Measurements from ENCODE around the gene ZNF132. TPM values are rescaled to one million over a fixed set of nuclear protein-coding genes. Genes with fewer than 3 reads are reported as not detected.

Gene ZNF132
- total RNA-seq, 3 donors from 2014 or later (not counting 1 experiment from before 2014, with no cell fraction given), result 0.88 to 1.6 (median 1.5) TPM

GRCh38 chr19:58468216-58468839 is 28.4 kb upstream of the ZNF132 start:
- H3K27me3 Mint-ChIP-seq (ENCODE audit: low read depth in 2 of 2), result no peaks in the 10 kb centered on the region
- Histone ChIP-seq H3K4me3 (ENCODE audit: low read length) (no peak overlapping the region), H3K36me3 (ENCODE audit: control insufficient read depth, insufficient read depth, low read length) (peaks cover 22% of the 10 kb centered on the region), H3K27ac (ENCODE audit: low read length) (no peak overlapping the region), H3K9me3 (ENCODE audit: control insufficient read depth, insufficient read depth, low read length) (no peaks in the 10 kb centered on the region), H3K27me3 (ENCODE audit: control insufficient read depth, insufficient read depth, low read length) (no peaks in the 10 kb centered on the region), H3K4me1 (ENCODE audit: control insufficient read depth, insufficient read depth, low read length) (peaks cover 18% of the 10 kb centered on the region)
- H3K27ac Mint-ChIP-seq, result peak overlapping the region; percentile 84 to 92
- ATAC-seq (no peak), DNase-seq (no peak)
- intact Hi-C loops (cut with micrococcal nuclease), result no loop called here
- TF ChIP-seq CTCF (IDR thresholded peaks at IDR 0.05), result no peak
- H3K9me3 Mint-ChIP-seq, result no peaks in the 10 kb centered on the region
- H3K4me1 Mint-ChIP-seq, result peaks cover 16 to 21% of the 10 kb centered on the region in 2 donors
- H3K4me3 Mint-ChIP-seq, result peak overlapping the region; percentile 89
- no peaks in the 10 kb centered on the region for H3K36me3 Mint-ChIP-seq
- WGBS (ENCODE audit: insufficient coverage), result 80% methylated on average over 5 of the region's 5 CpGs

GRCh38 chr19:58466760-58467589 is 27.0 kb upstream of the ZNF132 start, which contains the start of gene ZNF324:
TSS of gene ZNF324 (plus strand) at chr19:58467080. CDS start at chr19:58469186, 2,106 bp downstream.
- peaks cover 11% of the 10 kb centered on the region for H3K36me3 ChIP-seq (ENCODE audit: control insufficient read depth, insufficient read depth, low read length)
- H3K9me3 ChIP-seq (ENCODE audit: control insufficient read depth, insufficient read depth, low read length), result no peaks in the 10 kb centered on the region
- peak; percentile 92 to 97 (median 95) for ATAC-seq
- peaks cover 18% of the 10 kb centered on the region for H3K4me1 ChIP-seq (ENCODE audit: control insufficient read depth, insufficient read depth, low read length)
- Mint-ChIP-seq H3K4me3 (peak within 1 kb of the TSS; percentile 89), H3K27me3 (ENCODE audit: low read depth in 2 of 2) (no peaks in the 10 kb centered on the region), H3K9me3 (no peaks in the 10 kb centered on the region), H3K4me1 (peaks cover 16 to 21% of the 10 kb centered on the region in 2 donors), H3K27ac (peak within 1 kb of the TSS; percentile 84 to 92), H3K36me3 (no peaks in the 10 kb centered on the region)
- H3K27me3 ChIP-seq (ENCODE audit: control insufficient read depth, insufficient read depth, low read length), result no peaks in the 10 kb centered on the region
- no peak for TF ChIP-seq CTCF (IDR thresholded peaks at IDR 0.05)
- H3K4me3 ChIP-seq (ENCODE audit: low read length), result peak within 1 kb of the TSS; percentile 58
- H3K27ac ChIP-seq (ENCODE audit: low read length), result peak within 1 kb of the TSS; percentile 73
- peak; percentile 97 to 99 for DNase-seq
- WGBS (ENCODE audit: insufficient coverage), result under 1% methylated on average over 92 of the region's 92 CpGs
- intact Hi-C loops (cut with micrococcal nuclease), result loop anchor here (1.0 to 2.0 kb wide), 5 partner anchors 9 to 285 kb away; partner anchors contain the start of genes ZNF132, ZNF324B, ZNF446 and ZNF837

DNA sequence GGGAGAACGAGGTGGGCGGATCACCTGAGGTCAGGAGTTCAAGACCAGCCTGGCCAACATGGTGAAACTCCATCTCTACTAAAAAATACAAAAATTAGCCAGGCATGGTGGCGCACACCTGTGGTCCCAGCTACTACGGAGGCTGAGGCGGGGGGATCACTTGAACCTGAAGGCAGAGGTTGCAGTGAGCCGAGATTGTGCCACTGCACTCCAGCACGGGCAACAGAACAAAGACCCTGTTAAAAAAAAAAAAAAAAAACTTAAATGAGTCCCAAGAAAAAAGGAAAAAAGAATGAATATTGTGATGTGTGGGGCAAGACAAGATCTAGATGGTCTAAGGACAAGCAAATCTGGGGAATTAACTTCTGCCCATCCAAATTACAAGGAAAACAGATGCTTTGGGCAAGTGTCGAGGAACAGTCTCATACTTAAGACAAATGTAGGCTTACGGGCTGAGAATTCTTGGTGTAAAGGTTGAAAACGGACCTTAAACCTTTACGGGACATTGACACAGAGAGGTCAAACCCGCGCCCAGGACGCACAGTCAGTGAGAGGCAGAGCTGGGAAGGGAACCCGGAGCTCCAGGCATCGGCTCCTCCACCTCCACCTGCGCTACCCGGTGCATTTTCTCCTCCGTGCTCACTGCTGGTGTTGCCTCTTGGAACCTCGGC is 26.3 kb upstream of the ZNF132 start:
- H3K9me3 Mint-ChIP-seq, result no peaks in the 10 kb centered on the region
- no peaks in the 10 kb centered on the region for H3K27me3 Mint-ChIP-seq (ENCODE audit: low read depth in 2 of 2)
- TF ChIP-seq CTCF (IDR thresholded peaks at IDR 0.05), result no peak
- H3K36me3 Mint-ChIP-seq, result no peaks in the 10 kb centered on the region
- Histone ChIP-seq H3K27me3 (ENCODE audit: control insufficient read depth, insufficient read depth, low read length) (no peaks in the 10 kb centered on the region), H3K36me3 (ENCODE audit: control insufficient read depth, insufficient read depth, low read length) (peaks cover 8% of the 10 kb centered on the region), H3K9me3 (ENCODE audit: control insufficient read depth, insufficient read depth, low read length) (no peaks in the 10 kb centered on the region), H3K4me3 (ENCODE audit: low read length) (peak overlapping the region; percentile 58), H3K27ac (ENCODE audit: low read length) (no peak overlapping the region), H3K4me1 (ENCODE audit: control insufficient read depth, insufficient read depth, low read length) (peaks cover 18% of the 10 kb centered on the region)
- intact Hi-C loops (cut with micrococcal nuclease), result loop anchor here (1.0 to 2.0 kb wide), 3 partner anchors 15 to 85 kb away; partner anchors contain the start of genes ZNF132, ZNF324B and ZNF837
- H3K4me3 Mint-ChIP-seq, result peak overlapping the region; percentile 89
- peak overlapping the region; percentile 84 to 92 for H3K27ac Mint-ChIP-seq
- WGBS (ENCODE audit: insufficient coverage), result 41% methylated on average over 20 of the region's 20 CpGs
- DNase-seq, result no peak
- ATAC-seq, result peak in 2 of 3 donors; percentile 2 to 3
- peaks cover 16 to 21% of the 10 kb centered on the region in 2 donors for H3K4me1 Mint-ChIP-seq

All from natural killer cell (primary cell).